Measurements from ENCODE around the gene SULF2. TPM values are rescaled to one million over a fixed set of nuclear protein-coding genes. Genes with fewer than 3 reads are reported as not detected.

The SULF2 gene
- total and polyA plus RNA-seq, 2 experiments from 2014 or later = 49.0 to 66.6 TPM

DNA sequence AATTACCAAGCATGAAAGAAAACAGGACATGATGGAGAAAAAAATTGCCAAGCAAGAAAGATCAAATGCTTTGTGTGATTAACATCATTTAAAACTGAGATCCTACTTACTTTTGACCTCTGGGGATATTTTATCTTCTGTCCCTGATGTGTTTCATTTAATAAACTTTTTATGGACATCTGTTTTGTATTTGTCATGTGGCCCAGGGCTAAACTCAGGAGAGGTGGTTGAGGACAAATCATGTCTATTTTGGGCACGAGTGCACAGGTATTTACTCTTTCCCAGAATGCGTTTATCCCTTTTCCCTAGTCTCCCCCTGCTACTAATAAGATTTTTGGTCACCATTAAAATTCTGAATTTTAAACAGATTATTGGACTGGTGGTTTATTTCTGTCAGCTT lies 155.4 kb downstream of the SULF2 start:
- Histone ChIP-seq H3K9me2 (replicated peaks; ENCODE audit: insufficient read depth) (no peaks in the 10 kb centered on the region), H3K27ac (no peak overlapping the region), H3K4me3 (no peak overlapping the region), H3K9me3 (ENCODE audit: low read depth) (no peaks in the 10 kb centered on the region), H3K36me3 (replicated peaks; ENCODE audit: insufficient read depth, low read depth) (no peaks in the 10 kb centered on the region), H4K20me1 (ENCODE audit: insufficient read depth, poor library complexity, severe bottlenecking) (no peaks in the 10 kb centered on the region), H3K4me1 (ENCODE audit: insufficient read depth) (no peaks in the 10 kb centered on the region), H3K4me2 (no peak overlapping the region), H3K27me3 (no peaks in the 10 kb centered on the region), H2AFZ (no peak overlapping the region), H3K79me2 (no peaks in the 10 kb centered on the region)
- TF ChIP-seq, protein P1, sequence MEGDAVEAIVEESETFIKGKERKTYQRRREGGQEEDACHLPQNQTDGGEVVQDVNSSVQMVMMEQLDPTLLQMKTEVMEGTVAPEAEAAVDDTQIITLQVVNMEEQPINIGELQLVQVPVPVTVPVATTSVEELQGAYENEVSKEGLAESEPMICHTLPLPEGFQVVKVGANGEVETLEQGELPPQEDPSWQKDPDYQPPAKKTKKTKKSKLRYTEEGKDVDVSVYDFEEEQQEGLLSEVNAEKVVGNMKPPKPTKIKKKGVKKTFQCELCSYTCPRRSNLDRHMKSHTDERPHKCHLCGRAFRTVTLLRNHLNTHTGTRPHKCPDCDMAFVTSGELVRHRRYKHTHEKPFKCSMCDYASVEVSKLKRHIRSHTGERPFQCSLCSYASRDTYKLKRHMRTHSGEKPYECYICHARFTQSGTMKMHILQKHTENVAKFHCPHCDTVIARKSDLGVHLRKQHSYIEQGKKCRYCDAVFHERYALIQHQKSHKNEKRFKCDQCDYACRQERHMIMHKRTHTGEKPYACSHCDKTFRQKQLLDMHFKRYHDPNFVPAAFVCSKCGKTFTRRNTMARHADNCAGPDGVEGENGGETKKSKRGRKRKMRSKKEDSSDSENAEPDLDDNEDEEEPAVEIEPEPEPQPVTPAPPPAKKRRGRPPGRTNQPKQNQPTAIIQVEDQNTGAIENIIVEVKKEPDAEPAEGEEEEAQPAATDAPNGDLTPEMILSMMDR (IDR thresholded peaks at IDR 0.05; ENCODE audit: poor library complexity) = no peak
- TF ChIP-seq EZH2 (IDR thresholded peaks at IDR 0.05; ENCODE audit: borderline replicate concordance) (no peak), EZH2phosphoT487 (IDR thresholded peaks at IDR 0.05; ENCODE audit: low read depth, severe bottlenecking, unreplicated experiment) (no peak)
- 65% methylated on average over 2 of the region's 2 CpGs for WGBS (ENCODE audit: low lambda C conversion rate, missing lambda C conversion rate)
- DNase-seq (ENCODE audit: low spot score) = no peak

DNA sequence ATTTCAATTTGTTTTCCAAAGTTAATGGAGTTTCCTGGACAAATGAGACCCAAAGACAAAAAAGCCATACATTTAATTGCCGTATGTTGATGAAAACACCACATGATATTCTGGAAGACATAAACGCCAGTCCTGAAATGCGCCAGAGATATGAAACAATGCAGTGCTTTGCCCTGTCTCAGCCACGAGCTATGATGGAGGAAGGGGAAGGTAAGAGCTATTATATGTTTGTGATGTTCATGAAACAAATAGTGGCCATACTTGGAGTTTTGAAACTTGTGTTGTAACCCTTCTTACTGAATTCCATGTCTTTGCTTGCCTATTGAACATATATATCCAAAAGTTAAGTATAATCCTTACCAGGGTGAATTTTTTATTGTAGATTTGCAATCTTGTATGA lies 157.7 kb downstream of the SULF2 start:
- Histone ChIP-seq H3K27me3 (no peaks in the 10 kb centered on the region), H3K4me1 (ENCODE audit: insufficient read depth) (no peaks in the 10 kb centered on the region), H3K9me3 (ENCODE audit: low read depth) (no peaks in the 10 kb centered on the region), H3K4me2 (no peak overlapping the region), H3K36me3 (replicated peaks; ENCODE audit: insufficient read depth, low read depth) (no peaks in the 10 kb centered on the region), H3K79me2 (no peaks in the 10 kb centered on the region), H2AFZ (no peak overlapping the region), H3K27ac (no peak overlapping the region), H3K4me3 (no peak overlapping the region), H4K20me1 (ENCODE audit: insufficient read depth, poor library complexity, severe bottlenecking) (no peaks in the 10 kb centered on the region), H3K9me2 (replicated peaks; ENCODE audit: insufficient read depth) (no peaks in the 10 kb centered on the region)
- WGBS (ENCODE audit: low lambda C conversion rate, missing lambda C conversion rate) = 86% methylated on average over 4 of the region's 4 CpGs
- TF ChIP-seq EZH2 (IDR thresholded peaks at IDR 0.05; ENCODE audit: borderline replicate concordance) (no peak), EZH2phosphoT487 (IDR thresholded peaks at IDR 0.05; ENCODE audit: low read depth, severe bottlenecking, unreplicated experiment) (no peak)
- TF ChIP-seq, protein P1 (IDR thresholded peaks at IDR 0.05; ENCODE audit: poor library complexity) = no peak
- DNase-seq (ENCODE audit: low spot score) = no peak

DNA sequence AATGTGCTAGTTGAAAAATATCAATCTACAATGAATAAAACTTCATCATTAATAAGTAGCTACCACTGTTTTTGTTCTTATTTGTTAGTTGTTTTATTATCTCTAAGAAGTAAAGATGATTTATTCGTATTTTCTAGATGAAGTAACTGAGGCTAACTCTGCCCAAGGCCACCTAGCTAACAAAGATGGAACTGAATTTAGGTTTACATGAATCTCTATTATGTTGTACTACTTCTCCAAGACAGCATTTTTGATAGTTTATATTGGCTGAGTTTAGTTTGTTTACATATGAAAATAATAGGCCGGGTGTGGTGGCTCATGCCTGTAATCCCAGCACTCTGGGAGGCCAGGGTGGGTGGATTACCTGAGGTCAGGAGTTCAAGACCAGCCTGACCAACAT lies 162.1 kb downstream of the SULF2 start:
- DNase-seq (ENCODE audit: low spot score) = no peak
- Histone ChIP-seq H2AFZ (no peak overlapping the region), H3K4me2 (no peak overlapping the region), H3K9me3 (ENCODE audit: low read depth) (no peaks in the 10 kb centered on the region), H3K36me3 (replicated peaks; ENCODE audit: insufficient read depth, low read depth) (no peaks in the 10 kb centered on the region), H3K27me3 (no peaks in the 10 kb centered on the region), H3K4me1 (ENCODE audit: insufficient read depth) (no peaks in the 10 kb centered on the region), H3K79me2 (peaks cover 8% of the 10 kb centered on the region), H4K20me1 (ENCODE audit: insufficient read depth, poor library complexity, severe bottlenecking) (no peaks in the 10 kb centered on the region), H3K27ac (no peak overlapping the region), H3K9me2 (replicated peaks; ENCODE audit: insufficient read depth) (no peaks in the 10 kb centered on the region), H3K4me3 (no peak overlapping the region)
- TF ChIP-seq, protein P1 (IDR thresholded peaks at IDR 0.05; ENCODE audit: poor library complexity) = no peak
- TF ChIP-seq EZH2 (IDR thresholded peaks at IDR 0.05; ENCODE audit: borderline replicate concordance) = no peak
- no peak for TF ChIP-seq EZH2phosphoT487 (IDR thresholded peaks at IDR 0.05; ENCODE audit: low read depth, severe bottlenecking, unreplicated experiment)
- 87% methylated on average over 2 of the region's 2 CpGs for WGBS (ENCODE audit: low lambda C conversion rate, missing lambda C conversion rate)

Data from hepatocyte (in vitro differentiated cells).